PC-3 (cell line): ENCODE results near the gene FRMPD2. TPM values are rescaled to one million over a fixed set of nuclear protein-coding genes. Genes with fewer than 3 reads are reported as not detected.
"Not testable (repeated sequence)": the region's sequence is repeated elsewhere in the genome, so short reads cannot be mapped to it uniquely, and the experiment has no call there.

Source experiments
- ATAC-seq: fragments of 200-7000 bp; cut with Tn5 transposase; 2 replicates; pipeline ENCODE4 v1.9.1; 2020; ENCODE audit warnings: mild to moderate bottlenecking, moderate library complexity
- BruUV-seq: library from RNA; stranded (reverse); fragments of 400-500 nt; replicated peaks from 2 replicates; lab custom pipeline; 2021; lab: Mats Ljungman, UMichigan
- CTCF ChIA-PET: fragments of 300-600 bp; sonication (Branson Sonifier 250); formaldehyde crosslinking; loops from one replicate; lab custom pipeline; 2022; ENCODE audit warnings: antibody characterized with exemption; lab: Charles Lee
- POLR2A ChIA-PET: fragments of 300-600 bp; sonication (Branson Sonifier 250); formaldehyde crosslinking; loops from one replicate; lab custom pipeline; 2022; ENCODE audit warnings: antibody characterized with exemption; ENCODE audit not compliant: unreplicated experiment; lab: Charles Lee
- DNase-seq: peaks from one replicate; pipeline ENCODE4 v3.0.0-alpha.2; 2015
- H2AFZ ChIP-seq: fragments of 300-600 bp; sonication (generic); 2 replicates; pipeline ENCODE4 v1.6.0; 2016; ENCODE audit warnings: antibody characterized with exemption, low read length
- H3F3A ChIP-seq: fragments of 300-600 bp; sonication (generic); one replicate; pipeline ENCODE4 v1.6.0; 2017; ENCODE audit warnings: antibody characterized with exemption, low read length, control low read depth, mild to moderate bottlenecking; ENCODE audit not compliant: unreplicated experiment
- H3K27ac ChIP-seq: fragments of 300-600 bp; sonication (generic); 2 replicates; pipeline ENCODE4 v1.5.1; 2016; ENCODE audit warnings: mild to moderate bottlenecking, low read length
- H3K27me3 ChIP-seq: fragments of 300-600 bp; sonication (generic); 2 replicates; pipeline ENCODE4 v1.6.1; 2016; ENCODE audit warnings: low read length, mixed read lengths
- H3K36me3 ChIP-seq: fragments of 300-600 bp; sonication (generic); 2 replicates; pipeline ENCODE4 v1.6.1; 2016; ENCODE audit warnings: low read depth, mixed run types, low read length, mixed read lengths
- H3K4me1 ChIP-seq: fragments of 300-600 bp; sonication (generic); 2 replicates; pipeline ENCODE4 v1.5.1; 2016; ENCODE audit warnings: low read length; ENCODE audit not compliant: insufficient read depth
- H3K4me2 ChIP-seq: fragments of 300-600 bp; sonication (generic); 2 replicates; pipeline ENCODE4 v1.6.0; 2016; ENCODE audit warnings: low read length
- H3K4me3 ChIP-seq: fragments of 300-600 bp; sonication (generic); 2 replicates; pipeline ENCODE4 v1.5.1; 2016; ENCODE audit warnings: mild to moderate bottlenecking, low read length, mixed read lengths
- H3K79me2 ChIP-seq: fragments of 300-600 bp; sonication (generic); 2 replicates; pipeline ENCODE4 v1.6.1; 2017; ENCODE audit warnings: low read length, mixed read lengths
- H3K9ac ChIP-seq: fragments of 300-600 bp; sonication (generic); 2 replicates; pipeline ENCODE4 v1.6.0; 2016; ENCODE audit warnings: mild to moderate bottlenecking, low read length
- H3K9me2 ChIP-seq: fragments of 300-600 bp; sonication (generic); replicated peaks from 2 replicates; pipeline ENCODE4 v1.6.1; 2016; ENCODE audit warnings: mixed run types, low read length, mixed read lengths
- H3K9me3 ChIP-seq: fragments of 300-600 bp; sonication (generic); 2 replicates; pipeline ENCODE4 v1.6.1; 2016; ENCODE audit warnings: low read length, mixed read lengths
- H4K20me1 ChIP-seq: fragments of 300-600 bp; sonication (generic); 2 replicates; pipeline ENCODE4 v1.6.1; 2016; ENCODE audit warnings: low read length, mixed read lengths
- intact Hi-C: fragments of 100-400 bp; cut with micrococcal nuclease; formaldehyde crosslinking; loops from 2 replicates; pipeline ENCODE4 v1.9.0; 2023
- total RNA-seq: library from RNA; depleted of rRNA; stranded (reverse); fragments of >200 nt; gene quantifications from 2 replicates; pipeline ENCODE4 v1.2.3, GENCODE V29; 2014; rRNA removed

Gene FRMPD2
- total RNA-seq, 1 experiment from 2014 or later, result 0.11 TPM

DNA sequence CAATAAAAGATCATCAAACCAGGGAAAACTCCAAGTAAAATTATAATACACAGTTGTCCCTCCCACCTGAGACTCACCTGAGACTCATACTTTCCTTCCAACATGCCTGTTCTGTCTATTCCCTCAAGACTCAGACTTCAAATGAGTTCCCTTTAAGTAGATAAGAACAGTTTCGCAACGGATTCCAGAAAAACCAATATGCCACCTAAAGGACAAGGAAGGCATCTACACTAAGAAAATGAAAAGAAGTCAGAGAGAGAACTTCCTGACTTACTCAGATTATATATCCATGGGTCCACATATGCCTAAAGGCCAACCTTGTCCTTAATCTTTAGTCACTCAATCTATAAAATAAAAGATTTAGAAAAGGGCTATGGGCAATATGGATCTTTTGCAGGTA lies 148.9 kb downstream of the FRMPD2 start:
- H3K9ac ChIP-seq, H3K27ac ChIP-seq, intact Hi-C loops, H3K4me3 ChIP-seq, H3K4me2 ChIP-seq, BruUV-seq, DNase-seq, H3K4me1 ChIP-seq, H3K36me3 ChIP-seq, CTCF ChIA-PET, H3F3A ChIP-seq, POLR2A ChIA-PET, H2AFZ ChIP-seq, H3K9me3 ChIP-seq, H4K20me1 ChIP-seq, H3K79me2 ChIP-seq, H3K9me2 ChIP-seq, H3K27me3 ChIP-seq: not testable (repeated sequence)
- peak; percentile 51 for ATAC-seq

DNA sequence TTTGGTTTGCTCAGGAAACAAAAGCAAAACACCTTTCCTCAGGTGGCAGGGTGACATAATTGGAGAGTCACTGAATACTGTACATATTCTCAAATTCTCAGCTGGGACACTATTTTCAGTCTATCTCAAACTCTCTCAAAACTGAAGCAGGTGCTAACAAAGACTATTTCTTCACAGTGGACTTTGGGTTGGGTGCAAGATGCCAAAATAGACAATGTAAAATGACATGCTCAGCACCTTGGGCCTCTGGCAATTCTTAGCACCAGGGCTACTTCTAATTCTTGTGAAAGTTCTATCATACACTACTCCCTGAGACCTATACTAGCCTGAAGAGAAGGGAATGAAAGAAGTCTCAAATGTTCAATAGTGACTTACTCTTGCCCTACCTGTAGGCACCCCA lies 151.9 kb downstream of the FRMPD2 start:
- ATAC-seq, POLR2A ChIA-PET, H3K36me3 ChIP-seq, intact Hi-C loops, H3K9ac ChIP-seq, H3K4me1 ChIP-seq, H3K4me3 ChIP-seq, H4K20me1 ChIP-seq, CTCF ChIA-PET, H3K4me2 ChIP-seq, H3K27ac ChIP-seq, H3K79me2 ChIP-seq, H3K27me3 ChIP-seq, H3K9me2 ChIP-seq, H2AFZ ChIP-seq, H3K9me3 ChIP-seq, H3F3A ChIP-seq, DNase-seq, BruUV-seq: not testable (repeated sequence)

DNA sequence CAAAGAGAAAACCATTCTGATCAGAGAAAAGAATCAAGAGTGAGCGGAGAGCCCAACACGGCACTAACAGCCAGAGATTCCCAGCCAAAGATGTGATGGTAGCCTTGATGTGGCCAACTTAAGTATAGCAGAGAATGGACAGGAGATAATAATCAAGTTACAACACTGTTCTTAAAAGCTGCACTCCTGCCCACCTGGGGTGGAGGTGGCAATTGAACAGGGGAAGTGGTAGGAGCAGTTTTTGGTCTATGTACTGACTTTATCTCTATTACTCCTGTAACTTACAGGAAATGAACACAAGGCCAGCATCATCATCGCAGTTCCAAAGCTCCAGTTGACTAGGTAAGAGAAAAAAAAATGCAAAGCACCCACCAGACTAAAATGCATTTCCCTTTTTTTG lies 164.2 kb downstream of the FRMPD2 start:
- CTCF ChIA-PET, H3K79me2 ChIP-seq, H3K4me2 ChIP-seq, intact Hi-C loops, H3K9me2 ChIP-seq, H3K27me3 ChIP-seq, H3K36me3 ChIP-seq, ATAC-seq, DNase-seq, POLR2A ChIA-PET, H3K4me3 ChIP-seq, H3K27ac ChIP-seq, H3K9ac ChIP-seq, H4K20me1 ChIP-seq, H3K9me3 ChIP-seq, H3F3A ChIP-seq, H2AFZ ChIP-seq, H3K4me1 ChIP-seq, BruUV-seq: not testable (repeated sequence)

Other genes with a start within 250 kb of the FRMPD2 start
- gene MAPK8, start 32.0 kb upstream of the FRMPD2 start, total RNA-seq, result 21.5 and 26.6 TPM in 2 replicates